ENCODE results near the gene CLCN7.

- TF ChIP-seq, protein P1, sequence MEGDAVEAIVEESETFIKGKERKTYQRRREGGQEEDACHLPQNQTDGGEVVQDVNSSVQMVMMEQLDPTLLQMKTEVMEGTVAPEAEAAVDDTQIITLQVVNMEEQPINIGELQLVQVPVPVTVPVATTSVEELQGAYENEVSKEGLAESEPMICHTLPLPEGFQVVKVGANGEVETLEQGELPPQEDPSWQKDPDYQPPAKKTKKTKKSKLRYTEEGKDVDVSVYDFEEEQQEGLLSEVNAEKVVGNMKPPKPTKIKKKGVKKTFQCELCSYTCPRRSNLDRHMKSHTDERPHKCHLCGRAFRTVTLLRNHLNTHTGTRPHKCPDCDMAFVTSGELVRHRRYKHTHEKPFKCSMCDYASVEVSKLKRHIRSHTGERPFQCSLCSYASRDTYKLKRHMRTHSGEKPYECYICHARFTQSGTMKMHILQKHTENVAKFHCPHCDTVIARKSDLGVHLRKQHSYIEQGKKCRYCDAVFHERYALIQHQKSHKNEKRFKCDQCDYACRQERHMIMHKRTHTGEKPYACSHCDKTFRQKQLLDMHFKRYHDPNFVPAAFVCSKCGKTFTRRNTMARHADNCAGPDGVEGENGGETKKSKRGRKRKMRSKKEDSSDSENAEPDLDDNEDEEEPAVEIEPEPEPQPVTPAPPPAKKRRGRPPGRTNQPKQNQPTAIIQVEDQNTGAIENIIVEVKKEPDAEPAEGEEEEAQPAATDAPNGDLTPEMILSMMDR (IDR thresholded peaks at IDR 0.05), result no peak
- TF ChIP-seq POLR2A (IDR thresholded peaks at IDR 0.05), result no peak
Observed at GRCh38 chr16:1428511-1428910, 46.3 kb downstream of the CLCN7 start.

Measured in thyroid gland (tissue), 4 donors.